ENCODE results near the gene NES.
"Not testable (repeated sequence)": the region's sequence is repeated elsewhere in the genome, so short reads cannot be mapped to it uniquely, and the experiment has no call there.

Gene NES

DNA sequence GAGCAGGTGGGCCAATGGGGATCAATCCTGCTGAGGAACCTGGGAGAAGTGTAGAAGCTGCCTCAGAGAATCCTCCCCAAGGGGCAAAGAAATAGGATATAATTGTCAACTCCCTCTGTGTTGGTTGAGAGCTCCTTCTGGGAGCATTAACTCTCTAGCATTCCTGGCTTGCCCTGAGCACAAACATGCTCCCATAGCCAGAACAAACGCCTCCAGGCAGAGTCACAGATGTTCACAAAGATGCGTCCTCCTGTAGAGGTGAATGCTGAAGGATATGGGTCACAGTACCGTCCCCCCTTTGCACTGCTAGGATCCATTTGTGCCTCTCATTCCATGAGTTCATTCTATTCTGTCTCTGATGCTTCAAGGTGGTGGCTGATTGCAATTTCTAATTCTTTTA lies 44.9 kb downstream of the NES start:
- no peak overlapping the region for H3K4me3 ChIP-seq (replicated peaks; ENCODE audit: insufficient read depth, low read length)
- TF ChIP-seq, protein P1, sequence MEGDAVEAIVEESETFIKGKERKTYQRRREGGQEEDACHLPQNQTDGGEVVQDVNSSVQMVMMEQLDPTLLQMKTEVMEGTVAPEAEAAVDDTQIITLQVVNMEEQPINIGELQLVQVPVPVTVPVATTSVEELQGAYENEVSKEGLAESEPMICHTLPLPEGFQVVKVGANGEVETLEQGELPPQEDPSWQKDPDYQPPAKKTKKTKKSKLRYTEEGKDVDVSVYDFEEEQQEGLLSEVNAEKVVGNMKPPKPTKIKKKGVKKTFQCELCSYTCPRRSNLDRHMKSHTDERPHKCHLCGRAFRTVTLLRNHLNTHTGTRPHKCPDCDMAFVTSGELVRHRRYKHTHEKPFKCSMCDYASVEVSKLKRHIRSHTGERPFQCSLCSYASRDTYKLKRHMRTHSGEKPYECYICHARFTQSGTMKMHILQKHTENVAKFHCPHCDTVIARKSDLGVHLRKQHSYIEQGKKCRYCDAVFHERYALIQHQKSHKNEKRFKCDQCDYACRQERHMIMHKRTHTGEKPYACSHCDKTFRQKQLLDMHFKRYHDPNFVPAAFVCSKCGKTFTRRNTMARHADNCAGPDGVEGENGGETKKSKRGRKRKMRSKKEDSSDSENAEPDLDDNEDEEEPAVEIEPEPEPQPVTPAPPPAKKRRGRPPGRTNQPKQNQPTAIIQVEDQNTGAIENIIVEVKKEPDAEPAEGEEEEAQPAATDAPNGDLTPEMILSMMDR (IDR thresholded peaks at IDR 0.05; ENCODE audit: insufficient read depth, low read length) = no peak
- TF ChIP-seq, protein P2, sequence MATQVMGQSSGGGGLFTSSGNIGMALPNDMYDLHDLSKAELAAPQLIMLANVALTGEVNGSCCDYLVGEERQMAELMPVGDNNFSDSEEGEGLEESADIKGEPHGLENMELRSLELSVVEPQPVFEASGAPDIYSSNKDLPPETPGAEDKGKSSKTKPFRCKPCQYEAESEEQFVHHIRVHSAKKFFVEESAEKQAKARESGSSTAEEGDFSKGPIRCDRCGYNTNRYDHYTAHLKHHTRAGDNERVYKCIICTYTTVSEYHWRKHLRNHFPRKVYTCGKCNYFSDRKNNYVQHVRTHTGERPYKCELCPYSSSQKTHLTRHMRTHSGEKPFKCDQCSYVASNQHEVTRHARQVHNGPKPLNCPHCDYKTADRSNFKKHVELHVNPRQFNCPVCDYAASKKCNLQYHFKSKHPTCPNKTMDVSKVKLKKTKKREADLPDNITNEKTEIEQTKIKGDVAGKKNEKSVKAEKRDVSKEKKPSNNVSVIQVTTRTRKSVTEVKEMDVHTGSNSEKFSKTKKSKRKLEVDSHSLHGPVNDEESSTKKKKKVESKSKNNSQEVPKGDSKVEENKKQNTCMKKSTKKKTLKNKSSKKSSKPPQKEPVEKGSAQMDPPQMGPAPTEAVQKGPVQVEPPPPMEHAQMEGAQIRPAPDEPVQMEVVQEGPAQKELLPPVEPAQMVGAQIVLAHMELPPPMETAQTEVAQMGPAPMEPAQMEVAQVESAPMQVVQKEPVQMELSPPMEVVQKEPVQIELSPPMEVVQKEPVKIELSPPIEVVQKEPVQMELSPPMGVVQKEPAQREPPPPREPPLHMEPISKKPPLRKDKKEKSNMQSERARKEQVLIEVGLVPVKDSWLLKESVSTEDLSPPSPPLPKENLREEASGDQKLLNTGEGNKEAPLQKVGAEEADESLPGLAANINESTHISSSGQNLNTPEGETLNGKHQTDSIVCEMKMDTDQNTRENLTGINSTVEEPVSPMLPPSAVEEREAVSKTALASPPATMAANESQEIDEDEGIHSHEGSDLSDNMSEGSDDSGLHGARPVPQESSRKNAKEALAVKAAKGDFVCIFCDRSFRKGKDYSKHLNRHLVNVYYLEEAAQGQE (IDR thresholded peaks at IDR 0.05; ENCODE audit: insufficient replicate concordance, low read depth) = no peak
- TF ChIP-seq POLR2AphosphoS5 (IDR thresholded peaks at IDR 0.05; ENCODE audit: low read depth) = no peak
- no peak for TF ChIP-seq GABPA (IDR thresholded peaks at IDR 0.05; ENCODE audit: low read depth)
- no peak for TF ChIP-seq SPI1 (IDR thresholded peaks at IDR 0.05; ENCODE audit: borderline replicate concordance, low read depth)
- no peak overlapping the region for H3K27ac ChIP-seq (replicated peaks)
- peaks cover 26% of the 10 kb centered on the region for H3K27me3 ChIP-seq (ENCODE audit: insufficient read depth, poor library complexity, severe bottlenecking)
- no peak for DNase-seq (ENCODE audit: low read depth in 1 of 2, low spot score in 1 of 2)

DNA sequence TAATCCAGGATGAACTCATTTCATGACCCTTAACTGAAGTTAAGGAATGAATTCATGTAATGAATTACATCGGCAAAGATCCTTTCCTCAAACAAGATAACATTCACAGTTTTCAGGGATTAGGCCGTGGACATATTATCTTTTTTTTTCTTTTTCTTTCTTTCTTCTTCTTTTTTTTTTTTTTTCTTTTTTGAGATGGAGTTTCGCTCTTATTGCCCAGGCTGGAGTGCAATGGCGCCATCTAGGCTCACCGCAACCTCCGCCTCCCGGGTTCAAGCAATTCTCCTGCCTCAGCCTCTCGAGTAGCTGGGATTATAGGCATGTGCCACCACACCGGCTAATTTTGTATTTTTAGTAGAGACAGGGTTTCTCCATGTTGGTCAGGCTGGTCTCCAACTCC lies 46.1 kb downstream of the NES start:
- DNase-seq (ENCODE audit: low read depth in 1 of 2, low spot score in 1 of 2); H3K27ac ChIP-seq (replicated peaks); H3K4me3 ChIP-seq (replicated peaks; ENCODE audit: insufficient read depth, low read length): not testable (repeated sequence)
- H3K27me3 ChIP-seq (ENCODE audit: insufficient read depth, poor library complexity, severe bottlenecking) = peaks cover 31% of the 10 kb centered on the region

DNA sequence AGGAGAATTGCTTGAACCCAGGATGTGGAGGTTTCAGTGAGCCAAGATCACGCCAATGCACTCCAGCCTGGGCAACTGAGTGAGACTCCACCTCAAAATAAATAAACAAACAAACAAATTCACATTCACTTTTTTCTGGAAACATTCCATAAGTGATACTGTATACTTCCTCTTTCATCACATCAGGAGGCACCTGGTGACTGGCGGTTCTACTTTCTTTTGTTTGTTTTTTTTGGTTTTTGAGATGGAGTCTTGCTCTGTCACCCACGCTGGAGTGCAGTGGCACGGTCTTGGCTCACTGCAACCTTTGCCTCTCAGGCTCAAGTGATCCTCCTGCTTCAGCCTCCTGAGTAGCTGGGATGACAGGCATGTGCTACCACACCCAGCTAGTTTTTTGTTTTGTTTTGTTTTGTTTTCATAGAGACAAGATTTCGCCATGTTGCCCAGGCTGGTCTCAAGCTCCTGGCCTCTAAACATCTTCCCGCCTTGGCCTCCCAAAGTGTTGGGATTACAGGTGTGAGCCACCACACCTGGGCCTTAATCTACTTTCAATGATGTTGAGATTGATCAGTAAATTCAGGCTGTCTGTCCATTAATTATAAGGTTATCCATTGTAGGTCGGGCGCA lies 47.3 kb downstream of the NES start:
- no peak for DNase-seq (ENCODE audit: low read depth in 1 of 2, low spot score in 1 of 2)
- peaks cover 35% of the 10 kb centered on the region for H3K27me3 ChIP-seq (ENCODE audit: insufficient read depth, poor library complexity, severe bottlenecking)

DNA sequence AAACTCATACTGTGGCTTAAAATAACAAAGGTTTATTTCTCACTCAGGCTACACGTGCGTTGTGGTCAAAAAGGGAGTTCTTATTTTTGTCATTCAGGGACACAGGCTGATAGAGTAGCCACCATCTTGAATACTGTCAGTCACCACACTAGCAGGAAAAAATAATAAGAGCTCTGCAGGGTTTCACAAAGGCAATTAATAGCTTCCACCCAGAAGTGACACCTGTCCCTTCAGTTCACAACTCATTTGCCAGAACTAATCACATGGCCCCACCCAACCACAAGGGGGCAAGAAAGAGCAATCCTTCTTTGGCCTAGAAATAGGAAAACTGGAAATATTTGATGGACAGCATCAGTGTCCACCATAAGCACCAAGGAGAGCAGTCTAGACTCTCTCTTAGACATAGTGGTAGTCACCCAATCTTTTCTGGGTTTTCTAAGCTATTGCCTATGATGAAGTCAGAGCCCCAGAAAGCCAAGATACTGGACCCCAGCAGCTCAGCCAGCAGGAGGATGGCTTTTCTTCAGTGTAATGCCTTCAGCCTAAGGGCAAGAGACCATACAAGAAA lies 49.8 kb downstream of the NES start:
- Histone ChIP-seq H3K27me3 (ENCODE audit: insufficient read depth, poor library complexity, severe bottlenecking) (peaks cover 47% of the 10 kb centered on the region), H3K27ac (replicated peaks) (no peak overlapping the region), H3K4me3 (replicated peaks; ENCODE audit: insufficient read depth, low read length) (no peak overlapping the region)
- TF ChIP-seq, protein P2 (IDR thresholded peaks at IDR 0.05; ENCODE audit: insufficient replicate concordance, low read depth) = peak; percentile 71
- TF ChIP-seq, protein P1 (IDR thresholded peaks at IDR 0.05; ENCODE audit: insufficient read depth, low read length) = peak; percentile 55
- TF ChIP-seq GABPA (IDR thresholded peaks at IDR 0.05; ENCODE audit: low read depth) = no peak
- DNase-seq (ENCODE audit: low read depth in 1 of 2, low spot score in 1 of 2) = peak in 1 of 2 experiments; percentile 34

More for the DNA sequence above, 47.3 kb downstream of the NES start:
- H3K4me3 ChIP-seq (replicated peaks; ENCODE audit: insufficient read depth, low read length) = no peak overlapping the region
- TF ChIP-seq, protein P1 (IDR thresholded peaks at IDR 0.05; ENCODE audit: insufficient read depth, low read length) = no peak
- no peak overlapping the region for H3K27ac ChIP-seq (replicated peaks)
